Natural killer cell treated with Interleukin-12 subunit alpha and Interleukin-12 subunit beta and Interleukin-15 and Interleukin-18, amount 100 ng/mL, for 72 hours (primary cell): ENCODE measurements around the gene IL12B. TPM values are rescaled to one million over a fixed set of nuclear protein-coding genes. Genes with fewer than 3 reads are reported as not detected.
"Not testable (repeated sequence)": the region's sequence is repeated elsewhere in the genome, so short reads cannot be mapped to it uniquely, and the experiment has no call there.

ENCODE experiments used
- ATAC-seq, 2 donors: fragments of 150-1000 bp; cut with Tn5 transposase in 1 of 2; sonication (Bioruptor Pico), chemical (Tn5 transposase) in 1 of 2; 2 replicates each; pipeline ENCODE4 v1.10.0; 2021
- DNase-seq: peaks from one replicate; pipeline ENCODE4 v3.0.0; 2022; ENCODE audit warnings: low spot score
- H3K27ac Mint-ChIP-seq, 2 donors: 1 replicate in 1 of 2; 2 replicates in 1 of 2; pipeline ENCODE4 v1.8.0; 2022; ENCODE audit warnings: mixed read lengths in 2 of 2, mild to moderate bottlenecking in 1 of 2, moderate library complexity in 1 of 2
- H3K27me3 Mint-ChIP-seq, 2 donors: 1 replicate in 1 of 2; 2 replicates in 1 of 2; pipeline ENCODE4 v1.8.0; 2022; ENCODE audit warnings: mixed read lengths in 2 of 2
- H3K36me3 Mint-ChIP-seq: one replicate; pipeline ENCODE4 v1.8.0; 2022; ENCODE audit warnings: mixed read lengths
- H3K4me1 Mint-ChIP-seq, 2 donors: 1 replicate in 1 of 2; 2 replicates in 1 of 2; pipeline ENCODE4 v1.8.0; 2022; ENCODE audit warnings: low read depth in 2 of 2, mixed read lengths in 2 of 2, mild to moderate bottlenecking in 1 of 2
- H3K4me3 Mint-ChIP-seq: one replicate; pipeline ENCODE4 v1.8.0; 2022; ENCODE audit warnings: mixed read lengths
- H3K9me3 Mint-ChIP-seq: 2 replicates; pipeline ENCODE4 v1.8.0; 2022; ENCODE audit warnings: mixed read lengths
- total RNA-seq, 2 donors: library from RNA; stranded (reverse); gene quantifications; one replicate each; pipeline ENCODE4 v1.2.3, GENCODE V29; 2022

The IL12B gene
- total RNA-seq: 1 to 10 TPM in 1 of 2 donors, under 1 TPM in 1; 0.36 to 3.2 TPM

- Mint-ChIP-seq H3K9me3 (no peaks in the 10 kb centered on the region), H3K4me3 (peak within 1 kb of the TSS; percentile 49), H3K4me1 (peaks cover 19 to 32% of the 10 kb centered on the region in 2 donors), H3K36me3 (no peaks in the 10 kb centered on the region), H3K27me3 (peaks cover 0 to 16% of the 10 kb centered on the region in 2 donors), H3K27ac (peak within 1 kb of the TSS; percentile 25 to 61)
- ATAC-seq (no peak), DNase-seq (no peak)
These were observed at the start of gene IL12B for GRCh38 chr5:159330131-159330800. IL12B (minus strand) TSS chr5:159330487; CDS start chr5:159326782, 3,705 bp downstream.

- no peaks in the 10 kb centered on the region for H3K27me3 Mint-ChIP-seq
- H3K36me3 Mint-ChIP-seq: peaks cover 57% of the 10 kb centered on the region
- ATAC-seq (no peak), DNase-seq (no peak)
- H3K4me1 Mint-ChIP-seq: peaks cover 5 to 12% of the 10 kb centered on the region in 2 donors
- H3K4me3 Mint-ChIP-seq: no peak overlapping the region
- no peak overlapping the region for H3K27ac Mint-ChIP-seq
- peaks cover 25% of the 10 kb centered on the region for H3K9me3 Mint-ChIP-seq
These were observed 47.4 kb upstream of the IL12B start for GRCh38 chr5:159377653-159378052.

DNA sequence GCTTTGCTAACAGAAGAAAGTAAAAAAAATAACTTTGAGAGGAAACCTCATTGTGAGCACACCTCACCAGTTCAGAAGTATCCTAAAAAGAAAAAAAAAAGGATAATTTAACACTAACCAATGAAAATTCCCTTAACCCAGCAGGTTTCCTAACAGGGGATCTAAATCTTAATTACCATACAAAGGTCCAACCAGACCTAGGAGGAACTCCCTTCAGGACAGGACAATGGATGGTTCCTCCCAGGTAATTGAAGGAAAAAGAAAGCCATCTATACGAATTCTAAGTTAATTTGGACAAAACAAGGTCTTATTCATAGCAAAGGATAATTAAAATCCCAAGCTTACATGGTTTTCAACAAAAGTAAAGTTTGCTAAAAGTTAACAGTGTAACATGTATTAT lies 37.6 kb upstream of the IL12B start:
- DNase-seq, H3K27ac Mint-ChIP-seq, ATAC-seq, H3K4me3 Mint-ChIP-seq, H3K36me3 Mint-ChIP-seq, H3K9me3 Mint-ChIP-seq: not testable (repeated sequence)
- Mint-ChIP-seq H3K27me3 (peaks cover 2 to 16% of the 10 kb centered on the region in 2 donors), H3K4me1 (peaks cover 14 to 17% of the 10 kb centered on the region in 2 donors)

DNA sequence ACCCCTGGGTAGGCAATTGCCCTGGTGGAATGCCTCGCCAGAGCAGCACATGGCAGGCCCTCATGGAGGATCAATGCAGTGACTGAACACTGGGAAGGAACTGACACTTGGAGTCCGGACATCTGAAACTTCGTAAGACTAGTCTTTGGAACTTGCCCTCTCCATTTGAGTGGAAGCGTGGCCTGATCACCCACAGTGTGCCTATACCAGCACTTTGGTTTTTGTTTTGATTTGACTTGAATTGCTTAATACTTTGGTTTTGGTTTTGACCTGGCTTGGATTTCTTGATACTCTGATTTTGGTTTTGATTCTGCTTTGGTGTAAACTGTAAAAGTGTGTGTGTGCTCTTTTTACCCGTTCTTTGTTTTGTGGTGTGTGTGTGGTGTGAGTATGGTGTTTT lies 36.5 kb upstream of the IL12B start:
- Mint-ChIP-seq H3K4me3 (peak overlapping the region; percentile 55), H3K27me3 (peaks cover 2 to 16% of the 10 kb centered on the region in 2 donors), H3K27ac (peak overlapping the region; percentile 56 to 87), H3K4me1 (peaks cover 14 to 21% of the 10 kb centered on the region in 2 donors)
- not testable (repeated sequence) for DNase-seq, ATAC-seq, H3K36me3 Mint-ChIP-seq, H3K9me3 Mint-ChIP-seq

- Mint-ChIP-seq H3K27me3 (peaks cover 0 to 6% of the 10 kb centered on the region in 2 donors), H3K4me1 (peaks cover 16 to 30% of the 10 kb centered on the region in 2 donors), H3K4me3 (no peak overlapping the region), H3K27ac (no peak overlapping the region), H3K9me3 (peaks cover 6% of the 10 kb centered on the region), H3K36me3 (peaks cover 3% of the 10 kb centered on the region)
- DNase-seq: no peak
- no peak for ATAC-seq
These were observed 31.9 kb upstream of the IL12B start for GRCh38 chr5:159362220-159362619.

- Mint-ChIP-seq H3K27me3 (peaks cover 7 to 14% of the 10 kb centered on the region in 2 donors), H3K4me1 (peaks cover 5 to 19% of the 10 kb centered on the region in 2 donors), H3K27ac (peak overlapping the region in 1 of 2 donors; percentile 83)
- not testable (repeated sequence) for H3K9me3 Mint-ChIP-seq, H3K4me3 Mint-ChIP-seq, DNase-seq, H3K36me3 Mint-ChIP-seq, ATAC-seq
These were observed 29.6 kb upstream of the IL12B start for GRCh38 chr5:159359871-159360270.

DNA sequence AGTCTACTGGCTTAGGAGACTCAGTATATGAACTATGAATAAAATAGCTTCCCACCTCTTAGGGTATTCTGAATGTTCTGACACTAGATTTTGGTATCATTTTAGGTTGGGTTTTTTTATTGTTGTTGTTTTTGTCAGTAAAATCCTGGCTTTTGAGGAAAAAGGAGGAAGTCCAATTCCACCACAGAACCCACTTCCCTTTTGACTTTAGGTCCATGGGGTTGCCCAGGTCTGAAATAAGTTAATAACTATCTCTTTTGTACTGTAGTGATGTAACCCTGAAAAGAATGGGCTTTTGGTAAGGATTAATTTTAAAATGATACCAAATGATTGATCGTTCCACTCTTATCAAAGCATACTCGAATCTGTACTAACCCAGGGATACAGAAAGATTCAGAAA lies 29.1 kb upstream of the IL12B start:
- Mint-ChIP-seq H3K27me3 (peaks cover 7 to 14% of the 10 kb centered on the region in 2 donors), H3K4me3 (no peak overlapping the region), H3K36me3 (no peaks in the 10 kb centered on the region), H3K4me1 (peaks cover 5 to 19% of the 10 kb centered on the region in 2 donors), H3K9me3 (peaks cover 7% of the 10 kb centered on the region), H3K27ac (peak overlapping the region in 1 of 2 donors; percentile 83)
- DNase-seq (no peak), ATAC-seq (no peak)

DNA sequence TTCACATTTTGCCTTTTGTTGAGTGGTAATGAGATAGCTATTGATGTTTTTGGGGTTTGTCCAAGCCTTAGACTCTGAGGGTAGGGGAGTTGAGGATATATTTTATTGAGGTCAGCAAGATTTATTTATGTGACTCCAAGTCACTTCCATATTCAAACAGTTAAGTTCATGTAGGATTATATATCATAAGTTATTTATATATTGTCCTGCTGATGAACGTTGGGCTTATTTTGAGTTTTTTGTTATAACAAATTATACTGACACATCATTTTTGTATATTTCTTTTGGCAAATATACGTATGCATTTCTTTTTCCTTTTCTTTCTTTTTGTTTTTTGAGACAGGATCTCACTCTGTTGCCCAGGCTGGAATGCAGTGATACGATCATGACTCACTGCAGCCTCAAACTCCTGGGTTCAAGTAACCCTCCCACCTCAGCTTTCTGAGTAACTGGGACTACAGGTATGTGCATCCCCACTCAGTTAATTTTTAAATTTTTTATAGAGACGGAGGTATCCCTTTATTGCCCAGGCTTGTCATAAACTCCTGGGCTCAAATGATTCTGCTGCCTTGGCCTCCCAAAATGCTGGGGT lies 23.5 kb upstream of the IL12B start:
- no peak for DNase-seq

DNA sequence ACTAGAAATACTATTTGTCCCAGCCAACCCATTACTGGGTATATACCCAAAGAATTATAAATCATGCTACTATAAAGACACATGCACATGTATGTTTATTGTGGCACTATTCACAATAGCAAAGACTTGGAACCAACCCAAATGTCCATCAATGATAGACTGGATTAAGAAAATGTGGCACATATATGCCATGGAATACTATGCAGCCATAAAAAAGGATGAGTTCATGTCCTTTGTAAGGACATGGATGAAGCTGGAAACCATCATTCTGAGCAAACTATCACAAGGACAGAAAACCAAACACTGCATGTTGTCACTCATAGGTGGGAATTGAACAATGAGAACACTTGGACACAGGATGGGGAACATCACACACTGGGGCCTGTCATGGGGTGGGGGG lies 20.4 kb upstream of the IL12B start:
- not testable (repeated sequence) for H3K27ac Mint-ChIP-seq, H3K4me1 Mint-ChIP-seq, H3K27me3 Mint-ChIP-seq, DNase-seq, H3K9me3 Mint-ChIP-seq, ATAC-seq, H3K36me3 Mint-ChIP-seq, H3K4me3 Mint-ChIP-seq

More for the DNA sequence above, 23.5 kb upstream of the IL12B start:
- Mint-ChIP-seq H3K36me3 (no peaks in the 10 kb centered on the region), H3K27ac (no peak overlapping the region), H3K27me3 (peaks cover 12 to 14% of the 10 kb centered on the region in 2 donors), H3K4me1 (peaks cover 0 to 9% of the 10 kb centered on the region in 2 donors), H3K9me3 (peaks cover 6% of the 10 kb centered on the region), H3K4me3 (no peak overlapping the region)
- ATAC-seq: no peak

- not testable (repeated sequence) for H3K27me3 Mint-ChIP-seq, ATAC-seq, H3K36me3 Mint-ChIP-seq, H3K4me1 Mint-ChIP-seq, H3K27ac Mint-ChIP-seq, H3K4me3 Mint-ChIP-seq, H3K9me3 Mint-ChIP-seq, DNase-seq
These were observed 19.9 kb upstream of the IL12B start for GRCh38 chr5:159350216-159350615.

DNA sequence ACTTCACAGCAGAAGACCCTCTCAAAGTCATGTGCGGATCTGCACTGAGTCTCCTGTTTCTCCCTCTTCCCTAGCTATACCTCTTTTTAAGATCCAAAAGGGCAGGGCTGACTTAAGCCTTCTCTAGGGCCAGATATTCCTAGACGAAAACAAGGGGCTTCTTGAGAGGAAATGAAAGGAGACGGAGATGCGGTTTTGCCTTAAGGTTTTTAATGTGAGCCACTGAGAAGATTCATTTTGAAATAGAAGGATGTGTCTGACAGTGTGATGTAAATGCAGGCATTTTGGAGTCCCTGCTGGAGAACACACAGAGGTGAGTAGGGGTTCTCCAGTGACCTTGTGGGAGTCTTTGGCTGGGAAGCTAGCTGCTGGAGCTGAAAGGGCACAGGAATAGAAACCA lies 15.6 kb upstream of the IL12B start:
- H3K27me3 Mint-ChIP-seq: peaks cover 5 to 8% of the 10 kb centered on the region in 2 donors
- peaks cover 30 to 34% of the 10 kb centered on the region in 2 donors for H3K4me1 Mint-ChIP-seq
- DNase-seq (no peak), ATAC-seq (no peak)
- no peak overlapping the region for H3K27ac Mint-ChIP-seq
- H3K36me3 Mint-ChIP-seq: peaks cover 6% of the 10 kb centered on the region
- H3K4me3 Mint-ChIP-seq: no peak overlapping the region
- peaks cover 7% of the 10 kb centered on the region for H3K9me3 Mint-ChIP-seq

DNA sequence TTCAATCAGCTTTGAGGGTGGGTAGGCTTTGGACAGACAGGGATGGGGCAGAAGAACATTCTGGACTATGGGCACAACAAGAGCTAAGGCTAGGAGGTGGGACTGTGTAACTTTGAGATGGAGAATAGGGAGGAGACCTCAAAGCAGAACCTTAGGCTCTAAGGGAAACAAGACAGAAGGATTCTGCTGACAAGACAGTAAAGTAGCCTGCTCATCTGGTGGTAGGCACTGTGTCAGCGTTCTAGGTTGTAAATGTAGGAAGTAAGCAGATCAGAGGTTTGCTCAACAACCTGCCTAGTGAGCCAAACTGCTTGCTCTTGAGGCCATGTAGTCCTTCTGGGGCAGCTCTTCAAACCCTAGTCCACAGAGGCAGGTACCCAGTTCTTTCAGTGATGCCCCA lies 15.0 kb upstream of the IL12B start:
- DNase-seq (no peak), ATAC-seq (no peak)
- peak overlapping the region in 1 of 2 donors; percentile 88 for H3K27ac Mint-ChIP-seq
- H3K4me1 Mint-ChIP-seq: peaks cover 35 to 38% of the 10 kb centered on the region in 2 donors
- H3K27me3 Mint-ChIP-seq: peaks cover 5 to 8% of the 10 kb centered on the region in 2 donors
- H3K36me3 Mint-ChIP-seq: peaks cover 6% of the 10 kb centered on the region
- H3K9me3 Mint-ChIP-seq: peaks cover 8% of the 10 kb centered on the region
- no peak overlapping the region for H3K4me3 Mint-ChIP-seq

GRCh38 chr5:159343295-159344094 lies 13.2 kb upstream of the IL12B start:
- DNase-seq: no peak
- H3K36me3 Mint-ChIP-seq: peaks cover 6% of the 10 kb centered on the region
- H3K27ac Mint-ChIP-seq: peak overlapping the region; percentile 77 to 88
- peak; percentile 54 to 71 for ATAC-seq
- H3K4me1 Mint-ChIP-seq: peaks cover 45 to 47% of the 10 kb centered on the region in 2 donors
- peaks cover 5 to 8% of the 10 kb centered on the region in 2 donors for H3K27me3 Mint-ChIP-seq
- peak overlapping the region; percentile 58 for H3K4me3 Mint-ChIP-seq
- peaks cover 8% of the 10 kb centered on the region for H3K9me3 Mint-ChIP-seq
